GM18907 (cell line): ENCODE results near the gene PRKG1.
"Not testable (repeated sequence)": the region's sequence is repeated elsewhere in the genome, so short reads cannot be mapped to it uniquely, and the experiment has no call there.

Experiments used
- ATAC-seq: cut with Tn5 transposase; IDR thresholded peaks from one replicate; pipeline ENCODE4 v1.9.1; 2021; ENCODE audit warnings: mild to moderate bottlenecking, moderate library complexity; ENCODE audit not compliant: unreplicated experiment

The PRKG1 gene

GRCh38 chr10:51547941-51548340 is 473.7 kb downstream of the PRKG1 start:
- ATAC-seq, result no peak

GRCh38 chr10:51552879-51553278 is 478.6 kb downstream of the PRKG1 start:
- no peak for ATAC-seq

- ATAC-seq, result no peak
Measured at GRCh38 chr10:51564896-51565510, 490.7 kb downstream of the PRKG1 start.

GRCh38 chr10:51567271-51567670 is 493.0 kb downstream of the PRKG1 start:
- ATAC-seq, result no peak

GRCh38 chr10:51569467-51569866 is 495.2 kb downstream of the PRKG1 start:
- ATAC-seq, result no peak

- no peak for ATAC-seq
Measured at GRCh38 chr10:51574248-51575048, 500.2 kb downstream of the PRKG1 start.

GRCh38 chr10:51581196-51581595 is 506.9 kb downstream of the PRKG1 start:
- ATAC-seq, result not testable (repeated sequence)

GRCh38 chr10:51583976-51584375 is 509.7 kb downstream of the PRKG1 start:
- ATAC-seq, result no peak

GRCh38 chr10:51585742-51586141 is 511.5 kb downstream of the PRKG1 start:
- ATAC-seq, result no peak

- no peak for ATAC-seq
Measured at GRCh38 chr10:51588984-51589383, 514.7 kb downstream of the PRKG1 start.

- ATAC-seq, result no peak
Measured at GRCh38 chr10:51590818-51591217, 516.5 kb downstream of the PRKG1 start.

- ATAC-seq, result no peak
Measured at GRCh38 chr10:51596695-51597094, 522.4 kb downstream of the PRKG1 start.

- ATAC-seq, result no peak
Measured at GRCh38 chr10:51599647-51600046, 525.4 kb downstream of the PRKG1 start.

GRCh38 chr10:51602326-51602725 is 528.0 kb downstream of the PRKG1 start:
- no peak for ATAC-seq

- no peak for ATAC-seq
Measured at GRCh38 chr10:51604579-51604978, 530.3 kb downstream of the PRKG1 start.

GRCh38 chr10:51606825-51607462 is 532.7 kb downstream of the PRKG1 start:
- ATAC-seq, result peak; percentile 52

- ATAC-seq, result peak; percentile 22
Measured at GRCh38 chr10:51607463-51607835, 533.2 kb downstream of the PRKG1 start.

- no peak for ATAC-seq
Measured at GRCh38 chr10:51608211-51608610, 533.9 kb downstream of the PRKG1 start.

GRCh38 chr10:51615764-51616298 is 541.5 kb downstream of the PRKG1 start:
- ATAC-seq, result no peak

GRCh38 chr10:51617576-51618235 is 543.4 kb downstream of the PRKG1 start:
- peak; percentile 42 for ATAC-seq

- ATAC-seq, result peak; percentile 33
Measured at GRCh38 chr10:51619365-51619764, 545.1 kb downstream of the PRKG1 start.
